BJ (cell line): ENCODE measurements around the gene GCNT2. TPM values are rescaled to one million over a fixed set of nuclear protein-coding genes. Genes with fewer than 3 reads are reported as not detected.
A peak's percentile ranks its signal among the peaks of the same experiment; 100 is the strongest.

Experiments used
- CTCF ChIA-PET: fragments of 350-600 bp; formaldehyde crosslinking; extraction: SDS; loops from one replicate; lab custom pipeline; 2021; ENCODE audit warnings: antibody characterized with exemption, inconsistent platforms; lab: Yijun Ruan, JAX
- POLR2A ChIA-PET: fragments of 300-600 bp; sonication (Branson Sonifier 250); formaldehyde crosslinking; extraction: SDS; loops from one replicate; lab custom pipeline; 2021; ENCODE audit warnings: antibody characterized with exemption; lab: Charles Lee
- DNase-seq: peaks from one replicate; pipeline ENCODE4 v3.0.0-alpha.2; 2011; ENCODE audit warnings: low read depth
- H3K27me3 ChIP-seq: 2 replicates; pipeline ENCODE4 v1.6.0; 2011; ENCODE audit warnings: low read length; ENCODE audit not compliant: control insufficient read depth, insufficient read depth
- H3K36me3 ChIP-seq: 2 replicates; pipeline ENCODE4 v1.5.1; 2011; ENCODE audit warnings: low read length; ENCODE audit not compliant: control insufficient read depth, insufficient read depth
- H3K4me3 ChIP-seq: 2 replicates; pipeline ENCODE4 v1.5.1; 2011; ENCODE audit warnings: low read depth, mild to moderate bottlenecking, control low read depth, low read length
- CTCF ChIP-seq: IDR thresholded peaks from 2 replicates; pipeline ENCODE4 v1.5.1; 2011; ENCODE audit warnings: low read depth, mild to moderate bottlenecking, control low read depth, inconsistent platforms, low read length, moderate library complexity; ENCODE audit not compliant: insufficient read depth
- polyA minus RNA-seq: library from RNA; depleted of rRNA, polyadenylated mRNA; stranded (reverse); fragments of >200 nt; gene quantifications from 2 replicates; pipeline ENCODE4 v1.2.3, GENCODE V29; 2011; rRNA and poly(A)+ RNA removed
- polyA plus RNA-seq: library from polyadenylated mRNA; depleted of rRNA; stranded (reverse); fragments of >200 nt; gene quantifications from 2 replicates; pipeline ENCODE4 v1.2.3, GENCODE V29; 2011; rRNA removed

GCNT2 gene
- 0.04 and 0.11 TPM in 2 replicates for polyA plus RNA-seq
- not detected in 2 replicates for polyA minus RNA-seq

GRCh38 chr6:10521104-10521808 lies at the start of gene GCNT2:
TSS of gene GCNT2 (plus strand) at chr6:10521351. CDS start at chr6:10528912, 7,561 bp downstream.
- no peak for TF ChIP-seq CTCF
- H3K27me3 ChIP-seq: no peaks in the 10 kb centered on the region
- no peak for DNase-seq
- POLR2A ChIA-PET: no interaction called here
- H3K36me3 ChIP-seq: no peaks in the 10 kb centered on the region
- no peak within 1 kb of the TSS for H3K4me3 ChIP-seq
- CTCF ChIA-PET: no interaction called here

- no peaks in the 10 kb centered on the region for H3K27me3 ChIP-seq
- H3K36me3 ChIP-seq: no peaks in the 10 kb centered on the region
- DNase-seq: no peak
- TF ChIP-seq CTCF: no peak
- CTCF ChIA-PET: no interaction called here
- POLR2A ChIA-PET: no interaction called here
- no peak overlapping the region for H3K4me3 ChIP-seq
Measured at GRCh38 chr6:10472634-10473033, 48.5 kb upstream of the GCNT2 start.

GRCh38 chr6:10478187-10479040 lies 42.7 kb upstream of the GCNT2 start:
- H3K4me3 ChIP-seq: no peak overlapping the region
- CTCF ChIA-PET: interaction anchor here (0.6 to 6.7 kb wide), 31 partner anchors 9 to 1251 kb away, joined by 3 to 92 read pairs (median 4); partner anchors contain the start of genes C6orf52 and PAK1IP1
- no peak for DNase-seq
- peak; percentile 55 for TF ChIP-seq CTCF
- H3K27me3 ChIP-seq: no peaks in the 10 kb centered on the region
- no peaks in the 10 kb centered on the region for H3K36me3 ChIP-seq
- POLR2A ChIA-PET: no interaction called here

GRCh38 chr6:10479939-10480700 lies 41.0 kb upstream of the GCNT2 start:
- Histone ChIP-seq H3K4me3 (no peak overlapping the region), H3K36me3 (no peaks in the 10 kb centered on the region), H3K27me3 (no peaks in the 10 kb centered on the region)
- ChIA-PET CTCF (interaction anchor here (1.4 to 6.7 kb wide), 6 partner anchors 11 to 321 kb away, joined by 4 to 92 read pairs (median 12); no protein-coding TSS in a partner anchor), POLR2A (no interaction called here)
- no peak for TF ChIP-seq CTCF
- no peak for DNase-seq
